NCI-H748 treated with DMSO at 0.1 percent for 48 hours (cell line): Measurements from ENCODE around the gene TBC1D12.
"Not testable (repeated sequence)": the region's sequence is repeated elsewhere in the genome, so short reads cannot be mapped to it uniquely, and the experiment has no call there.

ENCODE experiments used
- DNase-seq: peaks from one replicate; lab custom pipeline; 2025; lab: John Stamatoyannopoulos, UW

The TBC1D12 gene

GRCh38 chr10:94402204-94402842, at the start of gene TBC1D12:
Gene TBC1D12 (plus strand): TSS chr10:94402541. CDS start chr10:94402614, 73 bp downstream.
- DNase-seq: peak; percentile 83

- DNase-seq: no peak
Observed at GRCh38 chr10:94353336-94353735, 49.0 kb upstream of the TBC1D12 start.

GRCh38 chr10:94355841-94356240, 46.5 kb upstream of the TBC1D12 start:
- no peak for DNase-seq

- no peak for DNase-seq
Observed at GRCh38 chr10:94357193-94357592, 45.1 kb upstream of the TBC1D12 start.

- no peak for DNase-seq
Observed at GRCh38 chr10:94358480-94358879, 43.9 kb upstream of the TBC1D12 start.

GRCh38 chr10:94361171-94361794, 41.1 kb upstream of the TBC1D12 start:
- no peak for DNase-seq

GRCh38 chr10:94362360-94363250, 39.7 kb upstream of the TBC1D12 start, which contains the start of gene NOC3L:
Gene NOC3L (minus strand): TSS chr10:94362939. CDS start chr10:94362838, 101 bp downstream.
- peak; percentile 71 for DNase-seq

GRCh38 chr10:94363251-94363565, 39.1 kb upstream of the TBC1D12 start:
- no peak for DNase-seq

- DNase-seq: no peak
Observed at GRCh38 chr10:94364482-94364881, 37.9 kb upstream of the TBC1D12 start.

- no peak for DNase-seq
Observed at GRCh38 chr10:94366382-94366781, 36.0 kb upstream of the TBC1D12 start.

- DNase-seq: no peak
Observed at GRCh38 chr10:94370501-94370900, 31.8 kb upstream of the TBC1D12 start.

GRCh38 chr10:94375374-94375773, 27.0 kb upstream of the TBC1D12 start:
- DNase-seq: no peak

GRCh38 chr10:94376865-94377264, 25.5 kb upstream of the TBC1D12 start:
- no peak for DNase-seq

- DNase-seq: no peak
Observed at GRCh38 chr10:94383530-94383929, 18.8 kb upstream of the TBC1D12 start.

- not testable (repeated sequence) for DNase-seq
Observed at GRCh38 chr10:94385733-94386132, 16.6 kb upstream of the TBC1D12 start.

- DNase-seq: not testable (repeated sequence)
Observed at GRCh38 chr10:94392117-94392516, 10.2 kb upstream of the TBC1D12 start.

GRCh38 chr10:94397549-94398370, 4.6 kb upstream of the TBC1D12 start:
- DNase-seq: no peak

GRCh38 chr10:94398762-94399161, 3.6 kb upstream of the TBC1D12 start:
- DNase-seq: no peak

- DNase-seq: peak; percentile 2
Observed at GRCh38 chr10:94402843-94403379, 570 bp downstream of the TBC1D12 start.

GRCh38 chr10:94403380-94404213, 1.3 kb downstream of the TBC1D12 start:
- peak; percentile 51 for DNase-seq

- DNase-seq: no peak
Observed at GRCh38 chr10:94405406-94405805, 3.1 kb downstream of the TBC1D12 start.
